ENCODE results near the gene FHL2. TPM values are rescaled to one million over a fixed set of nuclear protein-coding genes. Genes with fewer than 3 reads are reported as not detected.

The FHL2 gene
- total RNA-seq, 2 experiments from 2014 or later, result 1.3 to 1.5 TPM

- Mint-ChIP-seq H3K9me3 (peaks cover 4% of the 10 kb centered on the region), H3K27me3 (peaks cover 29% of the 10 kb centered on the region), H3K4me1 (ENCODE audit: low read depth) (peaks cover 2% of the 10 kb centered on the region), H3K4me3 (no peak overlapping the region), H3K36me3 (no peaks in the 10 kb centered on the region), H3K27ac (no peak overlapping the region)
- intact Hi-C loops (cut with micrococcal nuclease), result no loop called here
- ChIA-PET POLR2A (no interaction called here), CTCF (no interaction called here)
- no peak for DNase-seq
Measured at GRCh38 chr2:105415007-105415406, 16.2 kb upstream of the FHL2 start.

- intact Hi-C loops (cut with micrococcal nuclease), result no loop called here
- DNase-seq, result no peak
- CTCF ChIA-PET, result interaction anchor here (0.8 to 1.0 kb wide), 2 partner anchors 9 to 11 kb away, joined by 3 read pairs; no protein-coding TSS in a partner anchor
- no peaks in the 10 kb centered on the region for H3K36me3 Mint-ChIP-seq
- H3K4me3 Mint-ChIP-seq, result no peak overlapping the region
- POLR2A ChIA-PET, result no interaction called here
- peaks cover 2% of the 10 kb centered on the region for H3K4me1 Mint-ChIP-seq (ENCODE audit: low read depth)
- no peaks in the 10 kb centered on the region for H3K9me3 Mint-ChIP-seq
- H3K27me3 Mint-ChIP-seq, result peaks cover 30% of the 10 kb centered on the region
- H3K27ac Mint-ChIP-seq, result no peak overlapping the region
Measured at GRCh38 chr2:105413206-105413605, 14.4 kb upstream of the FHL2 start.

DNA sequence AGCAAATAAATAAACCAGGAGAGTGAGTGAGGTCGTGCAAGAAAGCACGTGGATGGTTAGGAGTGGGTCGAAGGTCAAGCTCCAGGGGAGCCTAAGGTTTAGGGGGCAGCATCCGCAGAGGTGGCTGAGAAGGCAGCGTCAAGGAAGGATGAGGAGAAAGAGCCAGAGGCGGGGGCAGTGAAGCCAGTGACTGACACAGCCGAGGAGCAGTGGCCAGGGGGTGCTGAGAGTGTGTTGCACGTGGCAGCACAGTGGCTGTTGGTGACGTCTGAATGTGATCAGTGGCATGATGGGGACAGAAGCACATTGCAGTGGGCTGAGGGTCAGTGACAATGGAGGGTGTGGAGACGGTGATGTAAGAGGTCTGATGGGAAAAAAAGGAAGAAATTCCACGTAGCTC, 13.7 kb upstream of the FHL2 start:
- H3K36me3 Mint-ChIP-seq, result no peaks in the 10 kb centered on the region
- peaks cover 30% of the 10 kb centered on the region for H3K27me3 Mint-ChIP-seq
- no peaks in the 10 kb centered on the region for H3K9me3 Mint-ChIP-seq
- H3K4me1 Mint-ChIP-seq (ENCODE audit: low read depth), result no peaks in the 10 kb centered on the region
- CTCF ChIA-PET, result interaction anchor here (0.8 to 1.0 kb wide), 2 partner anchors 8 to 11 kb away, joined by 3 read pairs; no protein-coding TSS in a partner anchor
- H3K4me3 Mint-ChIP-seq, result no peak overlapping the region
- POLR2A ChIA-PET, result no interaction called here
- no peak for DNase-seq
- intact Hi-C loops (cut with micrococcal nuclease), result no loop called here
- no peak overlapping the region for H3K27ac Mint-ChIP-seq

- no peak overlapping the region for H3K27ac Mint-ChIP-seq
- CTCF ChIA-PET, result interaction anchor here (0.5 to 0.6 kb wide), 2 partner anchors 111 to 407 kb away, joined by 3 read pairs; no protein-coding TSS in a partner anchor
- H3K36me3 Mint-ChIP-seq, result no peaks in the 10 kb centered on the region
- H3K4me3 Mint-ChIP-seq, result no peak overlapping the region
- intact Hi-C loops (cut with micrococcal nuclease), result no loop called here
- H3K27me3 Mint-ChIP-seq, result peaks cover 29% of the 10 kb centered on the region
- POLR2A ChIA-PET, result no interaction called here
- H3K4me1 Mint-ChIP-seq (ENCODE audit: low read depth), result no peaks in the 10 kb centered on the region
- DNase-seq, result no peak
- H3K9me3 Mint-ChIP-seq, result no peaks in the 10 kb centered on the region
Measured at GRCh38 chr2:105411720-105412407, 13.0 kb upstream of the FHL2 start.

DNA sequence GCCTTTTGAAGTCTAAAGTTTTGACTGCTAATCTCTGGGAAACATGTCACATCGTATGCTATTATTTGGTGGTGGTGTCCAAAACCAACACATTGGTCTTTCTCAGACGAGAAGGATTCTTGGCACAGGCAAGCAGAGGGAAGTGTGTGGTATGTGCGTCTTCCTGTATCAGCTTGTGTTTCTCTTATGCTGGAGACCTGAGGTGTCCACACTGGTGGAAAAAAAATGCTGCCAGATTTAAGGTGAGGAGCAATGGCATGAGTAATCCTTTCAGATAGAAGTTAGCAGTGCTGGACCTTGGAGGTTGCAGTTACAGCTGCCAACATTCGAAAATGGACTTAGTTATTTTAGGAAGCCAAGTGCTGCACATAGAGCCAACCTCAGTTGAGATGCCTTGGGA, 11.7 kb upstream of the FHL2 start:
- POLR2A ChIA-PET, result interaction anchor here (0.6 kb wide), 1 partner anchor 587 kb away, joined by 3 read pairs; no protein-coding TSS in a partner anchor
- Mint-ChIP-seq H3K4me1 (ENCODE audit: low read depth) (no peaks in the 10 kb centered on the region), H3K36me3 (no peaks in the 10 kb centered on the region), H3K4me3 (no peak overlapping the region), H3K9me3 (no peaks in the 10 kb centered on the region), H3K27me3 (peaks cover 28% of the 10 kb centered on the region), H3K27ac (no peak overlapping the region)
- CTCF ChIA-PET, result interaction anchor here (0.7 kb wide), 1 partner anchor 675 kb away, joined by 3 read pairs; no protein-coding TSS in a partner anchor
- DNase-seq, result no peak
- intact Hi-C loops (cut with micrococcal nuclease), result no loop called here

- Mint-ChIP-seq H3K27me3 (peaks cover 26% of the 10 kb centered on the region), H3K27ac (no peak overlapping the region), H3K9me3 (no peaks in the 10 kb centered on the region), H3K36me3 (no peaks in the 10 kb centered on the region), H3K4me3 (no peak overlapping the region), H3K4me1 (ENCODE audit: low read depth) (no peaks in the 10 kb centered on the region)
- intact Hi-C loops (cut with micrococcal nuclease), result no loop called here
- ChIA-PET CTCF (no interaction called here), POLR2A (no interaction called here)
- no peak for DNase-seq
Measured at GRCh38 chr2:105409717-105410116, 10.9 kb upstream of the FHL2 start.

- no peaks in the 10 kb centered on the region for H3K9me3 Mint-ChIP-seq
- H3K4me3 Mint-ChIP-seq, result no peak overlapping the region
- H3K36me3 Mint-ChIP-seq, result no peaks in the 10 kb centered on the region
- CTCF ChIA-PET, result no interaction called here
- intact Hi-C loops (cut with micrococcal nuclease), result no loop called here
- no peak for DNase-seq
- H3K27ac Mint-ChIP-seq, result no peak overlapping the region
- H3K27me3 Mint-ChIP-seq, result peaks cover 20% of the 10 kb centered on the region
- POLR2A ChIA-PET, result no interaction called here
- no peaks in the 10 kb centered on the region for H3K4me1 Mint-ChIP-seq (ENCODE audit: low read depth)
Measured at GRCh38 chr2:105407946-105408743, 9.3 kb upstream of the FHL2 start.

DNA sequence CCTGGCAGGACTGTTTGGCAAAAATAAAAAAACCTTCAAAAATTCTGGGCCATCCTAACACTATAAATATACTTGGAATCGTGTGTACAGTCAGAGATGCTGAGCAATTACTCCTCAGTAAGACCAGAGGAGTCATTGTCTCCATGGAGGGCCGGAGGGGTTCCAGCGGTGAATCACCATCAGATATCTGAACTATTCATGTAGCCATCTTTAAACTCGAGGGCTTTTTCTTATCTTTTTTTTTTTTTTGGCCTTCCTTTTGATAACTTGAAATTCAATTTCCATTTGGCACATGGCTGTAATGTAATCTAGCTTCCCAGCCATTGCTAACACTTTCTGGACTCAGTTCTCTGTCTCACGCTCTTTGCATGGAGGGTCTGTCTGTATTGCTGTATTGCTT, 7.4 kb upstream of the FHL2 start:
- Mint-ChIP-seq H3K27me3 (peaks cover 9% of the 10 kb centered on the region), H3K27ac (no peak overlapping the region), H3K36me3 (no peaks in the 10 kb centered on the region), H3K9me3 (no peaks in the 10 kb centered on the region), H3K4me1 (ENCODE audit: low read depth) (no peaks in the 10 kb centered on the region), H3K4me3 (no peak overlapping the region)
- CTCF ChIA-PET, result no interaction called here
- POLR2A ChIA-PET, result no interaction called here
- intact Hi-C loops (cut with micrococcal nuclease), result no loop called here
- no peak for DNase-seq

GRCh38 chr2:105405291-105405690, 6.4 kb upstream of the FHL2 start:
- ChIA-PET CTCF (no interaction called here), POLR2A (no interaction called here)
- no peak for DNase-seq
- no peaks in the 10 kb centered on the region for H3K9me3 Mint-ChIP-seq
- no peaks in the 10 kb centered on the region for H3K4me1 Mint-ChIP-seq (ENCODE audit: low read depth)
- no peak overlapping the region for H3K4me3 Mint-ChIP-seq
- intact Hi-C loops (cut with micrococcal nuclease), result no loop called here
- H3K36me3 Mint-ChIP-seq, result no peaks in the 10 kb centered on the region
- no peak overlapping the region for H3K27ac Mint-ChIP-seq
- H3K27me3 Mint-ChIP-seq, result peaks cover 10% of the 10 kb centered on the region

GRCh38 chr2:105404736-105405135, 5.9 kb upstream of the FHL2 start:
- ChIA-PET CTCF (interaction anchor here (1.4 kb wide), 1 partner anchor 8 kb away, joined by 3 read pairs; no protein-coding TSS in a partner anchor), POLR2A (interaction anchor here (0.5 kb wide), 1 partner anchor 675 kb away, joined by 3 read pairs; no protein-coding TSS in a partner anchor)

GRCh38 chr2:105403783-105404698, 5.2 kb upstream of the FHL2 start:
- POLR2A ChIA-PET, result interaction anchor here (0.5 kb wide), 1 partner anchor 676 kb away, joined by 3 read pairs; no protein-coding TSS in a partner anchor

More at GRCh38 chr2:105404736-105405135, 5.9 kb upstream of the FHL2 start:
- Mint-ChIP-seq H3K36me3 (no peaks in the 10 kb centered on the region), H3K9me3 (no peaks in the 10 kb centered on the region), H3K4me1 (ENCODE audit: low read depth) (no peaks in the 10 kb centered on the region), H3K27ac (no peak overlapping the region), H3K27me3 (peaks cover 16% of the 10 kb centered on the region), H3K4me3 (no peak overlapping the region)
- DNase-seq, result no peak
- intact Hi-C loops (cut with micrococcal nuclease), result no loop called here

More at GRCh38 chr2:105403783-105404698, 5.2 kb upstream of the FHL2 start:
- no peak for DNase-seq
- Mint-ChIP-seq H3K4me3 (no peak overlapping the region), H3K9me3 (no peaks in the 10 kb centered on the region), H3K27me3 (peaks cover 19% of the 10 kb centered on the region), H3K27ac (no peak overlapping the region), H3K36me3 (no peaks in the 10 kb centered on the region), H3K4me1 (ENCODE audit: low read depth) (no peaks in the 10 kb centered on the region)
- intact Hi-C loops (cut with micrococcal nuclease), result no loop called here
- CTCF ChIA-PET, result interaction anchor here (0.8 to 1.4 kb wide), 2 partner anchors 9 to 35 kb away, joined by 3 read pairs; no protein-coding TSS in a partner anchor
